Ovary (tissue), 3 donors: ENCODE results near the gene CDC42BPB.

ENCODE experiments used
- CTCF ChIP-seq, 3 donors: fragments of 450-650 bp in 2 of 3; fragments of 200-600 bp in 1 of 3; IDR thresholded peaks; one replicate each; pipeline versions ENCODE4 v1.5.1 to v1.8.0; 2016 to 2022; ENCODE audit warnings: antibody characterized with exemption in 3 of 3, mild to moderate bottlenecking in 1 of 3
- POLR2A ChIP-seq: fragments of 450-650 bp; IDR thresholded peaks from one replicate; pipeline ENCODE4 v1.6.1; 2017; ENCODE audit warnings: antibody characterized with exemption, mild to moderate bottlenecking, moderate library complexity
- donor health status: DM: no; HTN: no; CAD: no.

GRCh38 chr14:103028772-103029171 is 28.6 kb downstream of the CDC42BPB start:
- TF ChIP-seq CTCF (IDR thresholded peaks at IDR 0.05) = no peak
- no peak for TF ChIP-seq POLR2A
